AG04449 (cell line): Measurements from ENCODE around the gene PLSCR3.

Source experiments
- CTCF ChIA-PET: fragments of 350-600 bp; formaldehyde crosslinking; extraction: SDS; loops from one replicate; lab custom pipeline; 2021; ENCODE audit warnings: antibody characterized with exemption; lab: Yijun Ruan, JAX
- POLR2A ChIA-PET: fragments of 400-600, 350-600 bp; formaldehyde crosslinking; extraction: SDS; loops from one replicate; lab custom pipeline; 2020; ENCODE audit warnings: antibody characterized with exemption, inconsistent platforms; lab: Yijun Ruan, JAX
- DNase-seq: peaks from one replicate; pipeline ENCODE4 v3.0.0-alpha.2; 2010; ENCODE audit warnings: low read depth, low spot score
- H3K4me3 ChIP-seq: 2 replicates; pipeline ENCODE4 v1.5.1; 2011; ENCODE audit warnings: low read depth, mild to moderate bottlenecking, control low read depth, low read length
- CTCF ChIP-seq: IDR thresholded peaks from one replicate; pipeline ENCODE4 v1.5.1; 2011; ENCODE audit warnings: mild to moderate bottlenecking, moderate library complexity, low read length, control low read depth, inconsistent platforms; ENCODE audit not compliant: insufficient read depth; ENCODE audit errors: missing control alignments

The PLSCR3 gene

DNA sequence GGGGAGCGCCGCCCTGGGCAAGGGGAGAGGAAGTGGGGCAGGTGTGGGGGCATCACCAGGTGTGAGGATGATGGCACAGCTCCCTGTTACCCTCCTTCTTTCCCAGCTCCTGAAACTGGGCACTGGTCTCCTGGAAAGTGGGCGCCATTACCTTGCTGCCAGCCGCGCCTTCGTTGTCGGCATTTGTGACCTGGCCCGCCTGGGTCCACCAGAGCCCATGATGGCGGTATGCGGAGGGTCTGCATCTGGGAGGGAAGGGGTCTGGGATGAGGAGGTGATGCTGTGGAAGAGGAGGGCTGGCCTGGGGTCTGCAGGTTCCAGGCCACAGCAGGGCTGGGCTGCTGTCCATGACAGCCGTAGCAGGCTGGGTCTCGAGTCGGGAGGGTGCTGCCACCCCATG is 52.5 kb downstream of the PLSCR3 start:
- ChIA-PET CTCF (interaction anchor here (0.9 to 8.6 kb wide), 5 partner anchors 11 to 297 kb away, joined by 3 to 53 read pairs (median 11); partner anchors contain the start of genes NEURL4, SENP3 and SLC2A4), POLR2A (interaction anchor here (0.6 to 5.1 kb wide), 2 partner anchors 12 to 231 kb away, joined by 3 to 20 read pairs; no protein-coding TSS in a partner anchor)
- H3K4me3 ChIP-seq, result no peak overlapping the region
- TF ChIP-seq CTCF, result no peak
- DNase-seq, result no peak

- DNase-seq, result no peak
- POLR2A ChIA-PET, result no interaction called here
Measured at GRCh38 chr17:7340179-7340578, 54.1 kb downstream of the PLSCR3 start.

More at GRCh38 chr17:7340179-7340578, 54.1 kb downstream of the PLSCR3 start:
- CTCF ChIA-PET, result interaction anchor here (0.7 to 3.2 kb wide), 2 partner anchors 220 to 348 kb away, joined by 3 to 11 read pairs; partner anchors contain the start of gene SENP3
- H3K4me3 ChIP-seq, result no peak overlapping the region
- TF ChIP-seq CTCF, result no peak
